Femur (tissue), 1 donor: ENCODE data around the gene FLNC.
A peak's percentile ranks its signal among the peaks of the same experiment; 100 is the strongest.

Source experiments
- DNase-seq: peaks from one replicate; pipeline ENCODE4 v3.0.0-alpha.2; 2017

Gene FLNC

DNA sequence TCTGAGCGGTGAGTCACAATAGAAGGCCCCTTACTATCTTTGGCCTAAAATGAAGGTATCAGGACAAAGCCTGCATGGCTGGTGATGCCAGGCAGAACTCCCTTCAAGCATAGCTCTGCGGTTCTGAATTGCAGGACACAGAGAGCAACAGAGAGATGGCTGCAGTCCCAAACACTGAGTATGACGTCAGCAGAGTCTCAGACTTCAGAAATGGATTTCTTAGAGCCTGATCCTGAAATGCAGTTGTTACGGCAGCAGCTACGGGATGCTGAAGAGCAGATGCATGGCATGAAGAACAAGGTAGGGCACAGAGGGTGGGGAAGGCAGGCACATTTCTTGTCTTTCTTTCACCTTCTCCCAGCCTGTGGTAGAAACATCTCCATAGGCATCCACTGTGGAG lies 25.0 kb upstream of the FLNC start:
- no peak for DNase-seq

- peak; percentile 48 for DNase-seq
Observed at GRCh38 chr7:128807191-128807590, 23.0 kb upstream of the FLNC start.

GRCh38 chr7:128809363-128809762 lies 20.8 kb upstream of the FLNC start:
- no peak for DNase-seq

DNA sequence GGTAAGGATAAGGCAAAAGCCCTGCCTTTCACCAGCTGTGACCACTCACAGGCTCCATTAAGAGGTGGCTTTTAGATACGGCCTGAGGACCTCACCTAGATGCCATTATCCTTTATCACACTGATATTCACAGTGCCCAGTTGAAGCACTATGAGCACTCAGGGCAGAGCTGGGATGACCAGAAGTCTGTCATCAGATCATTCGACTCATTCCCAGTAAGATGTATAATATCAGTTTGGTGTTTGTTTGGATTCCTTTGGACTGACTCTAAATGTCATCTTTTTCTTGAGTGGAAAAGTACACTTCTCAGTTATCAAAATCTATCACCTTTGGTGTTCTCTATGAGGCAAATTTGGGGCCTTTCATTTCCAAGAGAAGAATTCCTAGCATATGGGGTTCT lies 19.7 kb upstream of the FLNC start:
- no peak for DNase-seq

- DNase-seq, result no peak
Observed at GRCh38 chr7:128810997-128811396, 19.2 kb upstream of the FLNC start.

DNA sequence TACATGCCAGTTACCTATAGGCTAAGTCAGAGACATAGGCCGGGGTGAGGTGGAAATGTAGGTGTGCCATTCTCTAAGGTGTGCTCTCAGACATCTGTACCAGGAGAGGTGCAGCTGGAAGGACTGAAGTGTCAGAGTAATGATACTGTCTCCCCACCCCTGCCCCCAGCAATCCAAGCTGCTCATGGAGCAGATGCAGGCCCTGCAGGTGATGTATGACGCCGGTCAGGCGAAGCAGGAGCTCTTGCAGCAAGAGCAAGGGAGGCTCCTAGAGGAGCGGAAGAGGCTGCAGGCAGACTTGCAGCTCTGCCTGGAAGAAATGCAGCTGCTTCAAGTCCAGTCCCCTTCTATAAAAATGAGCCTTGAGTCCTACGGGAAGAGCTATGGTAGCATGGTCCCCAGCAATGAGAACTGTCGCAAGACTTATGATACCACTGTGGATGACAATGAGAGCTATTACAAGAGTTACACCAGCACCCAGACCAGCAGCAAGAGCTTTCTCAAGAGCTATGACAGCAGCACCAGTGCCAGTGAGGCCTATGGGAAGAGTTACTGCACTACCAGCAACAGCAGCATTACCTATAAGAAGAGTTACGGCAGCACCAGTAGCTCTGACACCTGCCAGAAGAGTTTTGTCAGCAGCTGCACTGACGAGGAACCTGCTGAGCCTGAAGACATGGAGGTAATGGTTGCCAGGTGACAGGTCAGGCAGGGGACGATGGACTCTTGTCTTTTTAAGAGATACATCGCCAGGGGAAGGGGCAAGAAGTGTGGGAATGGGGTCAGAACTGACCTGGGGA lies 18.4 kb upstream of the FLNC start:
- no peak for DNase-seq

GRCh38 chr7:128812514-128813168 lies 17.6 kb upstream of the FLNC start:
- peak; percentile 41 for DNase-seq

GRCh38 chr7:128814499-128814898 lies 15.7 kb upstream of the FLNC start:
- peak; percentile 61 for DNase-seq

DNA sequence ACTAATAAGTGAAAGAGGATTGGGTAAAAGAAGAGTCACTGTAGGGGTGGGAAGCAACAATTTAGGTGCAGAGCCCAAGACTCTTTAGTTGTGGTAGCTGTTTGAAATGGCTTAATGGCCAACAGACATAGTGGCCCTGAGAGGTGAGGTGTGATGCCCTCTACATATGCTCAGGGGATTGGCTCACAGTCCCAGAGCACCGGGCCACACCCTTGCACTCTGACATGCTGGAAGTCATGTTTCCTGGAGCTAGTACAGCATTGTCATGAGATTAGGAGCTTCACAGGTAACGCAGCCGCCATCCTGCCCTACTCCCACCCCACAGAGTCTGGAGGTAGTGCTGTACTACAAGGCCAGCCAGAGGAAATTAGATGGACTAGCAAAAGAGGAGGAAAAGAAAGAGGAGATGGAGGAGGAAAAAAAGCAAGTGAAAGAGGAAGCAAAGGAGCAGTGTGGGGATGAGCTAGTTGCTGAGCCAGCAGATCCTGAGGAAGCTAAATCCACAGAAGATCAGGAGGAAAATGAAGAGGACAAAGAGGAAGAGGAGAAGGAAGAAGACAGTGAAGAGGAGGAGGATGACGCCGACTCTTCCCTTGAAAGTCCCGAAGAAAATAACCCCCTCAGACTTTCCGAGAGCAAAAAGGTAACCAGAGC lies 14.8 kb upstream of the FLNC start:
- DNase-seq, result no peak

- DNase-seq, result no peak
Observed at GRCh38 chr7:128818694-128819093, 11.5 kb upstream of the FLNC start.

GRCh38 chr7:128821724-128822123 lies 8.5 kb upstream of the FLNC start:
- DNase-seq, result no peak

DNA sequence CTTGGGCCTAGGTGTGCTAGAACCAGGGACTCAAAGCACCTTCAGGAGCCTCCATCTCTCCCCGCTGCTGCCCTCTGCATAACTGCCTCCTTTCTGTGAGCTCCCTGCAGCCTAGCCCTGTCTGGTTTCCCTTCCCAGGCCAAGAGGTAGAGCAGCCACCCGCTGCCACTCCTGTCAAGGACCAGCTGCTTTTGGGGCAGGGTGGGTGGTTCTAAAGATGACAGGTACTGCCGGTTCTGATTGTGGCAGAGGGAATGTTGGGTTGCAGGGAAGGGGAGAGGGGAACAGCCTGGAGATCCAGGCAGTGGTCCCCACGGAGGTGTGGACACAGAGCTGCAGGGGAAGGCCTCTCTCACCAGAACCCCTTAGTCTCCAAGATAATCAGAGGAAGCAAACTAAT lies 3.7 kb upstream of the FLNC start:
- no peak for DNase-seq

- no peak for DNase-seq
Observed at GRCh38 chr7:128826916-128827247, 3.3 kb upstream of the FLNC start.

GRCh38 chr7:128827248-128827958 lies 2.8 kb upstream of the FLNC start:
- peak; percentile 64 for DNase-seq

DNA sequence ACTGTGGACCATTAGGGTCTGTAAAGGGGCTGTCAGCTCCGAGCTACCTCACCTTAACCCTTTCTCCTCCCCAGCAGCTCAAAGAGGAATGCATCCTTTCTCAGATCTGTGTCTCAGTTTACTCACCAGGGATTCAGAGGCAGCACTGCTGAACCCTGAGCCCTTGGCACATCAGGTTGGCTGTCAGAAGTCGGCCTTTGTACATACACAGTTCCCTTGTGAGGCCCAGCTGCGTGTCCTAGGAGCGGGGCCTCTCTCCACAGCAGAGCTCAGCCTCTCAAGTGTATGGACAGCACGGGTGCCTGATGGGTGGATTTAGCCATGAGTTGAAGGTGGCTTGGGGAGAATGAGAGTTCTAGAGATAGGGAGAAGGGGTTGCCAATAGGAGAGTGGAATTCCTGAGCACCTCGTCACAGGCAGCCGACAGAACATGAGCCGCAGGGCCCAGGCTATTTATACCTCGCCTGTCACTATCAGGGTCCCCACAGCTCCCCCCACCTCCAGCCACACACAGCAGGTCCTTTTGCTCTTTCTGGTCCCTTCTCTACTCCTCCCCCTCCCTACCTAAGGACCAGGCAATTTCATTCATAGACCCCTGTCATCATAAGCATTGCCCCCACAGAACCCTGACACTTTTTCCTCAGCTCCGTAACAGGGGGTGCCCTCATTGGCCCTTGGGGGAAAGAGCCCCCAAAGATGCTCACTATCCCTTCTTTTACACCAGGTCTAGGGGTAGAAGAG lies 2.1 kb upstream of the FLNC start:
- DNase-seq, result no peak

DNA sequence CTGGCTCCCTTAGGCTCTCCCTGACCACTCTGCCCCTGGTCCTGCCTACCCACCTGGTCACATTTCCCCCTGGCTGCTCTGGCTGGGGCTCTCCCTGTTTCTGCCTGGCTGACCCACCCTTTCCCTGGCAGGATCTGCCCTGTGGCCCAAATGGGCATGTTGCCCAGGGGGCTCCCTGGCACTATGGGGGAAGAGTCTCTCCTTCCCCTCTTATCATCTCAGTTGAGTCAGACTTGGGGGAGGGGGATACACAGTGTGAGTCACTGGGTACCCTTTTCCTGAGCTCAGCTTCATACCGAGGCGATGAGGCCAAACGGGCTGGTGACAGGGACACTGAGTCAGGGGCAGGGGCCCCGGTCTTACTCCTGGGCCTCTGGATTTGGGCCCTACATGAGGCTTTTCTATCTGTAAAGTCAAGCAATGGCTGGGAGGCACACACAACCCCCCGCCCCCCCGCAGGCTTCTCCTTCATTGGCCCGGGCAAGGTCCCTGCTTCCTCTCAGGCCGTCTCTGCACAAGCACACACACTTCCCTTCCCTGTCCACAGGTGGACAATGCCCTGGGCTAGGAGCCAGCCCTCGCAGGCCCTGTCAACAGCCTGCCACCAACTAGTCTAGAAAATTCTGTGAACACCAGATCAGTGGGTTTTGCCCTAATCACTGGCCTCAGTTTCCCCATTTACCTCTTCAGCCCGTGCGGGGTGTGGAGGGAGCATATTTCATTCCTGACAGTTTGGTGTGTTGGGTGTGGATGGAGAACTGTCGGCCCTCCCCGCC lies 627 bp upstream of the FLNC start:
- DNase-seq, result peak; percentile 62

DNA sequence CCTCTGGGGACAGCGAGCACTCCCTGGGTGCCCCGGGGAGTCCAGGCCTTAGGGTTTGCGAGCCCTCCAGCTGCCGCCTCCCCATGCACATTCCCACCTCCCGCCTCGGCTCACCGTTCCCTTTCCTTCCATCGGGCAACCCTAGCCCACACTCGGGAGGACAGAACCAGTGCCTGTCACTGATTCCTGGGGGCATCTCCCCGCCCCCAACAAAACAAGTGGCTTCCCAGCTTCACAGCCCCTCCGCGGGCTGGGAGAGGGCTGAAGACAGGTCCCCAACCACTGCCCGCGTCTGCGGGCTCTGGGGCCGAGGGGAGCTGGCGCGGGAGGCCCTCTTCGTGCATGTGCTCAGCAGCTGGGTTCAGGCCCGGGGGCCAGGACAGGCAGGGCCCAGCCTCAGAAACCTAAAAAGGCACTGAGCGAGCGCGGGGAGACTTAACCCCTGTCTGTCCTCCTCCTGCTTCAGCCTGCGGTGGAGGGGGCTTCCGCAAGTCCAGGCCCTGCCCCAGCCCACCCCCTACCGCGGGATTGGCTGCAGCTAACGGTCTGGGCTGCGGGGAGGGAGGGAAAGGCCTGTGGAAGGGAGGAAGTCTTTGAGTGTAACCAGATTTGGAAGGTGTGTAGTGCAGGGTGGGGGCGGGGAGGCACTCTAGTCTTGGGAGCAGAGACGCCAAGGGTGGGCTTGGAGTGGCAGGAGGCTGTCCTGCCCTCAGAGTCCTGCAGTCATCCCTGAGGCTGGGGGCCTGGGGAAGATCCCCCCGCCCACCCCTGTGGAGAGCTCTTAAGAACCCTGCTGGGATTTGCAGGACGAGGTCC lies 1.2 kb downstream of the FLNC start:
- DNase-seq, result peak; percentile 89

DNA sequence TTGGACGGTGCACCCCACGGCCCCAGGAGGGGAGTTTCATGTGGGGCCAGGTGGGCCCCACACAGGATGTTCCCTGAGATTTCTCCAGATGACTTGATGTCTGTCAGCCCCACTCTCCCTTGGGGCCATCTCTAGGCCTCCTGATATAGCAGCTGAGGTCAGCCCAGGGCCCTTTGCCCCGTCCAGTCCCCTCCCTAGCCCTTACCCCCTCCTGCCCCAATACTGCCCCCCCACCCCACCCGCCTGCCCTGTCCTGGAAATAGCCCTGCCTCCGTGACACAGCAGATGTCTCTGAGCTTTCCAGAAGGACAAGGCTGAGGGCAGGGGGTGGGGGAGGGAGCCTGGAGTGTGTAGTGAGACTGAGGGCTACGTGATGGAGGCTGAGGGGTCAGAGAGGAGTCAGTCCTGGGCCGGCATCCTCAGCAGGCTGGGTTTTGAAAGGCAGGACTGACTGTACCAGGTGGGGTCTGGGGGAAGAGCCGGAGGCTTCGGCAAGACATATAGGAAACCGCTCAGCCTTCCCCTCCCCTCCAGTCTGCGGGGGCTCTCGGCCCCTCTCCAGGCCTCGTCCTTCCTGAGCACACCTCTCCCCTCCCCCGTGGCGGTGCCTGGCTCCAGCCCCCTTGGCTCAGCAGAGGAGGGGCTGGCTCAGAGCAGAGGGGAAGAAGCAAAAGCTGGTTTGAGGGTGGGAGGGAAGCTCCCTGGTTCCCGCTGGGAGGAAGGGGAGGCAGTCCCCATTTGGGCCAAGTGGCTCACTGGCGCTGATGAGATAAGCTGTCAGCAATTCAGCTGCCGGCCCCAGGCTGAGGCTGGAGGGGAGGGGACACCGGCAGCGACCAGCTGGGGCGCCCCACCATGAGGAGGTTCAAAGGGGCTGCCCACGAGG lies 2.0 kb downstream of the FLNC start:
- peak; percentile 89 for DNase-seq

GRCh38 chr7:128832880-128833147 lies 2.6 kb downstream of the FLNC start:
- DNase-seq, result no peak
